Heart right ventricle (tissue), 16 donors: ENCODE measurements around the gene PCDHGA3. TPM values are rescaled to one million over a fixed set of nuclear protein-coding genes. Genes with fewer than 3 reads are reported as not detected.
A peak's percentile ranks its signal among the peaks of the same experiment; 100 is the strongest.

Experiments used
- ATAC-seq, 8 donors: fragments of 200-7000 bp; cut with Tn5 transposase; one replicate each; pipeline ENCODE4 v1.9.1; 2020; ENCODE audit warnings: mild to moderate bottlenecking in 8 of 8, moderate library complexity in 8 of 8, moderate number of reproducible peaks in 1 of 8
- DNase-seq, 2 donors: peaks; one replicate each; pipeline ENCODE4 v3.0.0-alpha.2; 2020
- H3K27ac ChIP-seq, 10 donors: fragments of 200-600 bp; sonication (generic) in 2 of 10; one replicate each; pipeline versions ENCODE4 v1.5.0 to v1.8.0; 2020 to 2022; ENCODE audit warnings: mild to moderate bottlenecking in 3 of 10
- H3K27me3 ChIP-seq, 7 donors: fragments of 200-600 bp; one replicate each; pipeline ENCODE4 v1.8.0; 2021 to 2022; ENCODE audit warnings: mild to moderate bottlenecking in 2 of 7
- H3K36me3 ChIP-seq, 9 donors: fragments of 200-600 bp; sonication (generic) in 1 of 9; one replicate each; pipeline versions ENCODE4 v1.5.0 to v1.8.0; 2020 to 2022; ENCODE audit warnings: mild to moderate bottlenecking in 2 of 9
- H3K4me1 ChIP-seq, 9 donors: fragments of 200-600 bp; sonication (generic) in 1 of 9; one replicate each; pipeline versions ENCODE4 v1.5.0 to v1.8.0; 2020 to 2022; ENCODE audit warnings: mild to moderate bottlenecking in 4 of 9
- H3K4me3 ChIP-seq, 10 donors: fragments of 200-600 bp; sonication (generic) in 2 of 10; one replicate each; pipeline versions ENCODE4 v1.5.0 to v1.8.0; 2020 to 2022; ENCODE audit warnings: mild to moderate bottlenecking in 7 of 10, moderate library complexity in 2 of 10
- H3K9me3 ChIP-seq, 11 donors: fragments of 200-600 bp in 10 of 11; sonication (generic) in 2 of 11; one replicate each; pipeline versions ENCODE4 v1.5.0 to v1.8.0; 2013 to 2022; ENCODE audit warnings: mild to moderate bottlenecking in 2 of 11, control low read depth in 1 of 11, moderate library complexity in 1 of 11
- WGBS, 2 donors: extraction: QIAGEN DNeasy Blood & Tissue Kit; methylation state at CpG; one replicate each; pipeline ENCODE4 v1.1.7; 2013; ENCODE audit warnings: inconsistent platforms in 1 of 2; 5-methylcytosine and 5-hydroxymethylcytosine counted together
- intact Hi-C, 10 donors: fragments of 100-400 bp; cut with DNase I; formaldehyde crosslinking; loops; one replicate each; pipeline versions ENCODE4 v1.11.1 to v1.14.2; 2022
- polyA plus RNA-seq, 2 donors: library from polyadenylated mRNA; stranded (reverse); fragments of 200-250 nt; gene quantifications; one replicate each; pipeline ENCODE4 v1.2.3, GENCODE V29; 2013
- total RNA-seq, 10 donors: library from RNA; stranded (reverse); fragmentation: NEBNext Ultra II Directional in 3 of 10; extraction: Animal tissue kit (Norgen Biotek cat#: 25700) in 3 of 10; gene quantifications; one replicate each; pipeline versions ENCODE4 v1.2.1 to v1.2.4, GENCODE V29; 2021 to 2023
- TF ChIP-seq, protein P1 (sequence below), 9 donors: fragments of 200-600 bp; sonication (generic) in 2 of 9; IDR thresholded peaks; one replicate each; pipeline versions ENCODE4 v1.5.0 to v1.8.0; 2021 to 2022; ENCODE audit warnings: antibody characterized with exemption in 9 of 9, mild to moderate bottlenecking in 5 of 9, moderate library complexity in 1 of 9
- donor health status: Arrhythmogenic right ventricular cardiomyopathy.
- donor health status: ischemic (EF 13 %, LVEDD 7.1; RV severe dilation, severe dysfunction).
- donor health status: healthy with polysubstance abuse.
- donor health status: DM: no; HTN: yes; CAD: no.
- donor health status: DM: no; HTN: no; CAD: no.
- donor health status: ischemic (EF 25% LVEDD 6.9; RV normal size, moderate dysfunction).
- donor health status: ischemic (EF 25% LVEDD 5.7; RV mildly dilated, moderate dysfunction).
- donor health status: healthy.
- donor health status: DM: yes; HTN: yes; CAD: no.
- donor health status: Ischemic cardiomyopathy.
- donor health status: ischemic (EF 35%, LVEDD 5.7; RV mildly dilated, moderate dysfunction).
- donor health status: nonischemic (EF 11% LVEDD 7.7; RV severe dilation, severe dysfunction).
- donor health status: DM: yes; HTN: yes; CAD: no.
- donor health status: PGD.
- donor health status: ischemic (EF 29% LVEDD 5.4; RV normal size, mild dysfunction).
- donor health status: nonischemic (EF 23%, LVEDD 6.1; RV moderate dilation, normal function).

Gene PCDHGA3
- total and polyA plus RNA-seq, 12 donors, result 1.3 to 21.0 (median 14.5) TPM

DNA sequence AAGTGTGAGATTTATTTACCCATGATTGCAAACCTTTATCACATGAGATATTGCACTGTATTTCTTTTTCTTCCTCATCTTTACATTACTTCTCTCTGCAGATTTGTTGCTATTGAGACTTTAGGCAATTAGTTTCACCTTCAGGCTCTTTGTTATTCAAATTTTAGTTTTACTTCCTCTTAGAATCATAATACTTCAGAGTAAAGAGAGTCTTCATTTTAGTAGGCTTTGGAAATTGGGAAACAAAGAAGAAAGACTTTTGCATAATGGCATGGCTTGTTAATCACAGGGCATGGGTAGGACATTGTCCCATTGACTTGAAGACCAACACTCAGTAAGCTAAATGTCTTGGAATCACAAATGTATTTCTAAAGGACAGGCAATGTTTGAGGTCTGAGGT, 19.1 kb downstream of the PCDHGA3 start:
- peaks cover 0 to 77% (median 0%) of the 10 kb centered on the region in 7 donors for H3K27me3 ChIP-seq
- peaks cover 0 to 100% (median 43%) of the 10 kb centered on the region in 11 donors for H3K9me3 ChIP-seq
- intact Hi-C loops, result no loop called here

DNA sequence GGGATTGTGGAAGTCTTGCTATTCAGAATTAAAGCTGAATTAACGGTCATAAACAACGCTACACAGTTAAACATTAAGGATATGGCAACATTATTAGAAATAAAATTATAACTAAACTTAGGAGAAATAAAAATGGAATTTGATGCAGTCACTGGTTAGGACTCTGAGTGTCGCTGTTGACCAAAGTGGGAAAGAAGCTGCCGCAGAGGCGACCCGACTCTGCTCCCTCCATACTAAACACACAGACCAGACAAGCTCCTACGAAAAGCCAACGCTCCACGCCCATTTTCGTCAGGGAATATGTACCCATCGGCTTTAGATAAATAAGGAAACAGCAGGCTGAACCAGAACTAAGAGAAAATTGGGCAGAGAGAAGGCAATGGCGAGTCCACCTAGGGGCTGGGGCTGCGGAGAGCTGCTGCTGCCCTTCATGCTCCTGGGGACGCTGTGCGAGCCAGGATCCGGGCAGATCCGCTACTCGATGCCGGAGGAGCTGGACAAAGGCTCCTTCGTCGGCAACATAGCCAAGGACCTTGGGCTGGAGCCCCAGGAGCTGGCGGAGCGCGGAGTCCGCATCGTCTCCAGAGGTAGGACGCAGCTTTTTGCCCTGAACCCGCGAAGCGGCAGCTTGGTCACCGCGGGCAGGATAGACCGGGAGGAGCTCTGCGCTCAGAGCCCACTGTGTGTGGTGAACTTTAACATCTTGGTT, 20.5 kb downstream of the PCDHGA3 start, which contains the start of gene PCDHGA5:
TSS of gene PCDHGA5 (plus strand) at position 211 of the 709 bp plus-strand sequence. CDS start at position 380, 169 bp downstream.
- WGBS, 2 donors, result 27 to 28% methylated on average over 34 of the region's 34 CpGs
- DNase-seq, result no peak
- ATAC-seq, result peak in 3 of 8 donors; percentile 61 to 71 (median 69)
- Histone ChIP-seq H3K4me1 (peaks cover 0 to 23% (median 3%) of the 10 kb centered on the region in 9 donors), H3K27me3 (peaks cover 0 to 84% (median 0%) of the 10 kb centered on the region in 7 donors), H3K9me3 (peaks cover 0 to 99% (median 48%) of the 10 kb centered on the region in 11 donors), H3K4me3 (peak within 1 kb of the TSS in 8 of 10 donors; percentile 2 to 34 (median 22)), H3K27ac (no peak within 1 kb of the TSS), H3K36me3 (peaks cover 0 to 30% (median 0%) of the 10 kb centered on the region in 9 donors)
- TF ChIP-seq, protein P1, sequence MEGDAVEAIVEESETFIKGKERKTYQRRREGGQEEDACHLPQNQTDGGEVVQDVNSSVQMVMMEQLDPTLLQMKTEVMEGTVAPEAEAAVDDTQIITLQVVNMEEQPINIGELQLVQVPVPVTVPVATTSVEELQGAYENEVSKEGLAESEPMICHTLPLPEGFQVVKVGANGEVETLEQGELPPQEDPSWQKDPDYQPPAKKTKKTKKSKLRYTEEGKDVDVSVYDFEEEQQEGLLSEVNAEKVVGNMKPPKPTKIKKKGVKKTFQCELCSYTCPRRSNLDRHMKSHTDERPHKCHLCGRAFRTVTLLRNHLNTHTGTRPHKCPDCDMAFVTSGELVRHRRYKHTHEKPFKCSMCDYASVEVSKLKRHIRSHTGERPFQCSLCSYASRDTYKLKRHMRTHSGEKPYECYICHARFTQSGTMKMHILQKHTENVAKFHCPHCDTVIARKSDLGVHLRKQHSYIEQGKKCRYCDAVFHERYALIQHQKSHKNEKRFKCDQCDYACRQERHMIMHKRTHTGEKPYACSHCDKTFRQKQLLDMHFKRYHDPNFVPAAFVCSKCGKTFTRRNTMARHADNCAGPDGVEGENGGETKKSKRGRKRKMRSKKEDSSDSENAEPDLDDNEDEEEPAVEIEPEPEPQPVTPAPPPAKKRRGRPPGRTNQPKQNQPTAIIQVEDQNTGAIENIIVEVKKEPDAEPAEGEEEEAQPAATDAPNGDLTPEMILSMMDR (IDR thresholded peaks at IDR 0.05), result peak in 7 of 9 donors; percentile 5 to 32 (median 18)
- intact Hi-C loops, result no loop called here

More for the DNA sequence above, 19.1 kb downstream of the PCDHGA3 start:
- peaks cover 0 to 32% (median 0%) of the 10 kb centered on the region in 9 donors for H3K36me3 ChIP-seq
- DNase-seq (no peak), ATAC-seq (no peak)
- TF ChIP-seq, protein P1 (IDR thresholded peaks at IDR 0.05), result no peak
- H3K27ac ChIP-seq, result no peak overlapping the region
- peaks cover 0 to 24% (median 3%) of the 10 kb centered on the region in 9 donors for H3K4me1 ChIP-seq
- no peak overlapping the region for H3K4me3 ChIP-seq

DNA sequence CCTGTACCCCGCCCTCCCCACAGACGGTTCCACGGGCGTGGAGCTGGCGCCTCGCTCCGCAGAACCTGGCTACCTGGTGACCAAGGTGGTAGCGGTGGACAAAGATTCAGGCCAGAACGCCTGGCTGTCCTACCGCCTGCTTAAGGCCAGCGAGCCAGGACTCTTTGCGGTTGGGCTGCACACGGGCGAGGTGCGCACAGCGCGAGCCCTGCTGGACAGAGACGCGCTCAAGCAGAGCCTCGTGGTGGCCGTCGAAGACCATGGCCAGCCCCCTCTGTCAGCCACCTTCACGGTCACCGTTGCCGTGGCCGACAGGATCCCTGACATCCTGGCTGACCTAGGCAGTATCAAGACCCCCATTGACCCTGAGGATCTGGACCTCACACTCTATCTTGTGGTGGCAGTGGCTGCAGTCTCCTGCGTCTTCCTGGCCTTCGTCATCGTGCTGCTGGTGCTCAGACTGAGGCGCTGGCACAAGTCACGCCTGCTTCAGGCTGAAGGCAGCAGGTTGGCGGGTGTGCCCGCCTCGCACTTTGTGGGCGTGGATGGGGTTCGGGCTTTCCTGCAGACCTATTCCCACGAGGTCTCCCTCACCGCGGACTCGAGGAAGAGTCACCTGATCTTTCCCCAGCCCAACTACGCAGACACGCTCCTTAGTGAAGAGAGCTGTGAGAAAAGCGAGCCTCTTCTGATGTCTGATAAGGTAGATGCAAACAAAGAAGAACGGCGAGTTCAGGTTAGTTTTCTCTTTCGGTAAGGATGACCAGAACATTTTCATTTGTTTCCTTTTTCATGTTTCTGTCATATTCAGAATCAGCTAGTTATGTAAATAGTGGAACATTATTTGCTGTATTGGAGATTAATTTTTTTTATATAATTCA, 22.6 kb downstream of the PCDHGA3 start:
- 40 to 45% methylated on average over 46 of the region's 46 CpGs for WGBS, 2 donors
- TF ChIP-seq, protein P1 (IDR thresholded peaks at IDR 0.05), result no peak
- ATAC-seq (no peak), DNase-seq (no peak)
- Histone ChIP-seq H3K9me3 (peaks cover 0 to 99% (median 50%) of the 10 kb centered on the region in 11 donors), H3K27me3 (peaks cover 0 to 85% (median 0%) of the 10 kb centered on the region in 7 donors), H3K4me3 (no peak overlapping the region), H3K36me3 (peaks cover 0 to 40% (median 0%) of the 10 kb centered on the region in 9 donors), H3K4me1 (peaks cover 0 to 22% (median 5%) of the 10 kb centered on the region in 9 donors), H3K27ac (no peak overlapping the region)
- intact Hi-C loops, result loop anchor here in 1 of 10 donors (2.0 kb wide), 1 partner anchor 55 kb away; the partner anchor contains the start of gene PCDHGA11
